GM12891 (cell line): ENCODE measurements around the gene TRABD.
"Not testable (repeated sequence)": the region's sequence is repeated elsewhere in the genome, so short reads cannot be mapped to it uniquely, and the experiment has no call there.

Experiments used
- PAX5 ChIP-seq: IDR thresholded peaks from 2 replicates; pipeline ENCODE4 v1.6.1; 2011; ENCODE audit warnings: low read length, moderate library complexity, mild to moderate bottlenecking; ENCODE audit not compliant: insufficient read depth, severe bottlenecking
- POLR2A ChIP-seq: IDR thresholded peaks from 2 replicates; pipeline ENCODE4 v1.6.1; 2011; ENCODE audit warnings: low read depth, low read length, control low read depth
- POLR2AphosphoS5 ChIP-seq: IDR thresholded peaks from 2 replicates; pipeline ENCODE4 v1.6.1; 2011; ENCODE audit warnings: low read depth, low read length, control low read depth
- SPI1 ChIP-seq: IDR thresholded peaks from 2 replicates; pipeline ENCODE4 v1.6.1; 2011; ENCODE audit warnings: low read depth, low read length, control low read depth

GRCh38 chr22:50137277-50137676, 48.4 kb upstream of the TRABD start:
- not testable (repeated sequence) for TF ChIP-seq POLR2A, PAX5, SPI1, POLR2AphosphoS5
